Measurements from ENCODE around the gene SCYL1.

SCYL1 gene

GRCh38 chr11:65532388-65533064 lies 7.6 kb downstream of the SCYL1 start:
- no peak for FAIRE-seq

GRCh38 chr11:65535102-65535501 lies 10.2 kb downstream of the SCYL1 start:
- no peak for FAIRE-seq
- no peak for DNase-seq (ENCODE audit: low spot score)

More at GRCh38 chr11:65532388-65533064, 7.6 kb downstream of the SCYL1 start:
- no peak for DNase-seq (ENCODE audit: low spot score)

DNA sequence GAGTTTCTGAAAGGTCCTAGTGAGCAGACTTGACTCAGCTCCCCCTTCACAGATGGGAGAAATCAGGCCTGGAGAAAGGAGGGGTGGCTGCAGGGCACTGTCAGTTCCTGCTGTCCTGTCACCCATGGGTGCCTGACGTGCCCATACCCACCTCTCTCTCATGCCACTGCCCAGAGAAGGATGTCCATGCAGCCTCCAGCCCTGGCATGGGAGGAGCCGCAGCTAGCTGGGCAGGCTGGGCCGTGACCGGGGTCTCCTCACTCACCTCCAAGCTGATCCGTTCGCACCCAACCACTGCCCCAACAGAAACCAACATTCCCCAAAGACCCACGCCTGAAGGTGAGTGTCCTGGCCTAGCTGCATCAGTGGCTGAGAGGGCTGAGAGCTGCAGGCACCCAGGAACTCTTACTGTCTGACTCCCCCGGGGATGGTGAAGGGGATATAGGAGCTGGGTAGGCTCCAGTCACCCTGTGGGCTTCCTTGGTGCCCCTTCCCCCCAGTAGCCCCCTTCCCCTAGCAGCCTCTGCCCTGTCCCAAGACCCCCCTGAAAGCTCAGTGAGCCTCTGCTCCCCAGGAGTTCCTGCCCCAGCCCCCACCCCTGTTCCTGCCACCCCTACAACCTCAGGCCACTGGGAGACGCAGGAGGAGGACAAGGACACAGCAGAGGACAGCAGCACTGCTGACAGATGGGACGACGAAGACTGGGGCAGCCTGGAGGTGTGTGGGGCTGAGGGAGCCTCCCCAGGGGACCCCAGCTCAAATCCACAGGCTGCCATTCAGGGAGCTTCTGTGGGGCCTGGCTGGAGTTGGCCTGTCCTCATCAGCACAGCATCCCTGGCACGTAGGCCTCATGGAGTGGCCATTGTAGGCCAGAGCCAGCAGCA lies 11.8 kb downstream of the SCYL1 start:
- FAIRE-seq (no peak), DNase-seq (ENCODE audit: low spot score) (no peak)

GRCh38 chr11:65537296-65537597 lies 12.4 kb downstream of the SCYL1 start:
- no peak for FAIRE-seq
- DNase-seq (ENCODE audit: low spot score), result no peak

DNA sequence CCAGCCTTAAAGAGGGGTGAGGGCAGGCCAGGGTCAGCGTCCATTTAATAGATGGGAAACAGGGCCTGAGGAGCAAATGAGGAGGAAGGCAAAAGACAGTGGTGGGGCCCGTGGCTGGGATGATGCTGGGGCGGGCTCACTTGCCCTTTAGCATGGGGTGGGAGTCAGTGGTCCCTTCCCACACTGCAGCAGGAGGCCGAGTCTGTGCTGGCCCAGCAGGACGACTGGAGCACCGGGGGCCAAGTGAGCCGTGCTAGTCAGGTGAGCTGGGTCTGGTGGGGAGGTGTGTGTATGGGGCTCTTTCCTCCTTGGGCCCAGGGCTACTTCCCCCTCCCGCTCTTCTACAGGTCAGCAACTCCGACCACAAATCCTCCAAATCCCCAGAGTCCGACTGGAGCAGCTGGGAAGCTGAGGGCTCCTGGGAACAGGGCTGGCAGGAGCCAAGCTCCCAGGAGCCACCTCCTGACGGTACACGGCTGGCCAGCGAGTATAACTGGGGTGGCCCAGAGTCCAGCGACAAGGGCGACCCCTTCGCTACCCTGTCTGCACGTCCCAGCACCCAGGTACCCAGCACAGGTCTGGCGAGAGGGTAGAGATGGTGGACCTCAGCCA lies 12.8 kb downstream of the SCYL1 start:
- DNase-seq (ENCODE audit: low spot score) (no peak), FAIRE-seq (no peak)

DNA sequence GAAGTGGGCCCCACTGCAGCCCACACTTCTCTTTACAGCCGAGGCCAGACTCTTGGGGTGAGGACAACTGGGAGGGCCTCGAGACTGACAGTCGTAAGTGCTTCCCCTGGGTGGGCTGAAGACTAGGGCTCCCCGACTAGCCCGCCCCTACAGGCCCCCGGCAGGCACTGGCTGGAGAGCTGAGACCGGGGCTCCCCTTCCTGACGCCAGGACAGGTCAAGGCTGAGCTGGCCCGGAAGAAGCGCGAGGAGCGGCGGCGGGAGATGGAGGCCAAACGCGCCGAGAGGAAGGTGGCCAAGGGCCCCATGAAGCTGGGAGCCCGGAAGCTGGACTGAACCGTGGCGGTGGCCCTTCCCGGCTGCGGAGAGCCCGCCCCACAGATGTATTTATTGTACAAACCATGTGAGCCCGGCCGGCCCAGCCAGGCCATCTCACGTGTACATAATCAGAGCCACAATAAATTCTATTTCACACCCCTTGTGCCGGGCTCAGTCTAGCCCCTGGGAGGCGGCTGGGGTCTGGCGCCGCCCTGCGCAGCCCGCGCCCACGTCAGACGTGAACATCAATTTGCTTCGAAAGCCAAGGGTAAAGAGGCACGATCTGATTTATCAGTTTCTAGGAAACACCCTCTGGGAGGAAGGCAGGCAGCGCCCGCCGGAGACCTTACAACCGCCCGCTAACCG lies 13.5 kb downstream of the SCYL1 start:
- no peak for DNase-seq (ENCODE audit: low spot score)
- no peak for FAIRE-seq

DNA sequence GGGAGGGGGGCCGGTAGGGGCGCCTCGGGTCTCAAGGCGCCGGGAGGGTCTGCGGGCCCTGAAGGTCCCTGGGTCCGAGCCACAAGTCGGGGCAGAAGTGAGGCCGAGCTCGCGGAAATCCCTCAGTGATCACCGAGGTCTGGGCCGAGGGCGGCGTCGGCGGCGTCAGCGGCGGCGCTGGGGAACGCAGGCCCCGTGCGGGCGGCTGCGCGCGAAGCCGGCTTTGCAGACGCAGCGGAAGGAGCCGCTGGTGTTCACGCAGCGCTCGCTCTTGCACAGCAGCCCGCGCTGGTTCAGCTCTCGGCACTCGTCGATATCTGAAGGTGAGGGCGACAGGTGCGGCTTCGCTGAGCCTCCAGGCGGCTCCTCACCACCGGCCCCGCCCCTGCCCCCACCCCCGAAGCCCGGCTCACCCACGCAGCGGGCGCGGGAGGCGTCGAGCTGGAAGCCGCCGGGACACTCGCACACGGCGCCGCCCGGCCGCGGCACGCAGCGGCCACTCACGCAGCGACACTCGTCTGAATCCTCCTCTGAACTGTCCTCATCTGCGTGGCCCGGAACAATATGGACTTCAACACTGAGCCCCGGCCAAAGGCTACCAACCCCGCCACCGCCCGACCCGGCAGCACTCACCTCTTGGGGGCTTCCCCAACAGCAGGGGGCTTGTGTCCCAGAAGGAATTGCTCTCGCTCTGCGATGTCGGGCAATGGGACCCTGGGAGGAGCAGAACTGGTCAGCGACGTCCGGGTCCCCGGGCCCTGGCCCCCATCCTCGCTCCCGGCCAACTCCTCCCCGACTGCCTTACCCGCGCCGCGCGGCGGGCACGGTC lies 14.2 kb downstream of the SCYL1 start:
- DNase-seq (ENCODE audit: low spot score) (no peak), FAIRE-seq (no peak)

DNA sequence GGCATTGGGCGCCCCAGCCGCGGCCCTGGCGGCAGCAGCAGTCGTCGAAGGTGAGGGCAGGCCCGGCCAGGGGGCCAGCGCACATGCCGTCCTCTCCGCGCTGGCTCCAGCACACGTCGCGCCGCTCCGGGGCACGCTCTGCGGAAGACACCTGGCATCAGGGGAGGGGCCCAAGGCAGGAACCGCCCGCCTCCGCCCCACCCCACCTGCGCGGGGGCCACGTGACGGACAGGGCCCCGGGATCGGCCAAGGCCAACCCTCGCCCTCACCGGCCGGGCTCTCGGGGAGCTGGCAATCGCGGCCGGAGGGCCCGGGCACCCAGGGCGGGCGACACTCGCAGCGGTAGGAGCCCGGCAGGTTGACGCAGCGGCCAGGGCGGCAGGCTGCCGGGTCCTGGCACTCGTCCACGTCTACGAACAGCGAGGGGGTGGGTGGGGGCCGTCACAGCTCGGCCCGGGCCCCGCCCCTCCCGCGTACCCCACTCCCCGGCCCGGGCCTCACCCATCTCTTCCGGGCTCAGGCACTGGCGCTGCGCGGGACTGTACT lies 14.9 kb downstream of the SCYL1 start:
- DNase-seq (ENCODE audit: low spot score), result no peak
- FAIRE-seq, result no peak

GRCh38 chr11:65540290-65541092 lies 15.6 kb downstream of the SCYL1 start:
- DNase-seq (ENCODE audit: low spot score) (peak; percentile 74), FAIRE-seq (no peak)

DNA sequence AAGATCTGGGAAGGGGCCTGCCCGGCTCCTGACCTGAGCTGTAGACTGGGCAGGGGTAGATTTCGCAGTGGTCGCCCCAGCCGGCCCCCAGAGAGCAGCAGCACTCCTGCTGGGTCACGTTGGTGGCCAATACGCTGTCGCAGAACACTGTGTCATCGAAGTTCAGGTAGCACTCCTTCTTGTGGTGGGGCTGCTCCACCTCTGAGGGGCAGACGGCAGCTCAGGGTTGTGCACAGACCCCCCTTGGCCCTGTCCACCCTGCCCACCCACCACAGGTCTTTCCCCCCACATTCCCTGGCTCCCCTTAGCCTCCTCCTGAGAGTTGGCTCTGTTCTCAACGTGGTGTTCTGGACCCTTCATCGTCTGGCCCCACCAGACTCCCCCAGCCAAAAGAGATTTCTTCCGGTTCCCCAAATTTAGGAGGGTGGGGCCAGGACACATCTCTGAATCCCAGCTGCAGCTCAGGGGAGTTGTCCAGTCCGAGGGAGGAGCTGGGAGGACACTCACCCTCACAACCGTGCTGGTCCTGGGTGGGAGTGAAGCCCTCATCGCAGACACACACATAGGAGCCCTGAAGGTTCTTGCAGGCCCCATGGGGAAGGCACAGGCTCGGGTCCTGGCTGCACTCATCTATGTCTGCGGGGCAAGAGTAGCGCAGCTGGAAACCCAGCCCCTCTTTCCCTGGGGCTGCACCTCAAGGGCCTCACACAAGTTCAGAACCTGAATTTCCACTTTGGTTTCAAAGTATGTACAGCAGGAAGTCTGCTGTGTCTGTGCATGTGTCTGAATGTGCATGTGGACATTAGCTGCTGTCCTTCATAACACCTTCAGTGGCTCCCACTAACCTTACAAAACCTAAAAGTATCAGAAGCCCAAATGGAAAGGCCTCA lies 16.5 kb downstream of the SCYL1 start:
- DNase-seq (ENCODE audit: low spot score), result no peak
- FAIRE-seq, result no peak

DNA sequence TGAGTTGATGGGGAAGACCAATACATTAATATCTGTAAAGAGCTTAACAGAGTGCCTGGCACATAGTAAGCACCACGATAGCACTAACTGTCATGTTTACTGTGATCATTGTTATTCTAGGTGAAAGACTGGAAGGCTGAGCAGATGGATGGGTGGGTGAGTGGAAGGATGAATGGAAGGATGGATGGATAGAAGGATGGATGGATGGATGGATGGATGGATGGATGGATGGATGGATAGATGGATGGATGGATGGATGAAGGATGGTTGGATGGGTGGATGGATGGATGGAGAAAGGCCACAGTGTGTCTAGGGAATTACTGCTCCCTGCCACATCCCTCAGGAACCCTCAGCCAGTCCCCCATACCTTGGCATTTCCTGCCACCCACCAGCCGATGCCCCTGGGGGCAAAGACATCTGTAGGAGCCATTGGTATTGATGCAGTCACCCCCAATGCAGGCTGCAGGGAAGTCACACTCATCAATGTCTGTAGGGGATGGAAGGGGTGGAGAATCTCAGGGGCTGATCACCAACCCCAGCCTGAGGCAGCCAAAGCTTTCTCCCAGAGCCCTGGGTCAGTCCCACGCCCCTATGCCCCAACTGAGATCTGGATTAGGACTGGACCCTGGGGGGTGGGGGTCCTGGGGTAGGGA lies 18.0 kb downstream of the SCYL1 start:
- no peak for DNase-seq (ENCODE audit: low spot score)
- FAIRE-seq, result no peak

DNA sequence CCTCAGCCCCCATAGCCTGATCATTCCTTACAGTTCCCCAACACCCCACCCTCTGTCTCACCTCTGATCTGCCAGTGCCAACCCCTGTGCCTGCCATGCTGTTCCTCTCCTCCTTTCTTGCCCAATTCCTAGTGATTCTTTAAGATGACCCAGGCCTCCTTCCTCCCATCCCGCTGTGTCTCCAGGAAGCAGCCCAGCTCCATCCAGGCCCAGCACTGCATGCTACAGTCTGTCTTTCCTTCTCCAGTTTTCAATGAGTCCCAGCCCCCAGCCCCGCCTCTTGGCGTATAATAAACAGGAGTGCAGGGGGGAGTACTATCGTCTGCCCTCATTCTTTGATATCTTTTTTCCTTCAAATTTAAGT lies 21.0 kb downstream of the SCYL1 start:
- FAIRE-seq (no peak), DNase-seq (ENCODE audit: low spot score) (no peak)

DNA sequence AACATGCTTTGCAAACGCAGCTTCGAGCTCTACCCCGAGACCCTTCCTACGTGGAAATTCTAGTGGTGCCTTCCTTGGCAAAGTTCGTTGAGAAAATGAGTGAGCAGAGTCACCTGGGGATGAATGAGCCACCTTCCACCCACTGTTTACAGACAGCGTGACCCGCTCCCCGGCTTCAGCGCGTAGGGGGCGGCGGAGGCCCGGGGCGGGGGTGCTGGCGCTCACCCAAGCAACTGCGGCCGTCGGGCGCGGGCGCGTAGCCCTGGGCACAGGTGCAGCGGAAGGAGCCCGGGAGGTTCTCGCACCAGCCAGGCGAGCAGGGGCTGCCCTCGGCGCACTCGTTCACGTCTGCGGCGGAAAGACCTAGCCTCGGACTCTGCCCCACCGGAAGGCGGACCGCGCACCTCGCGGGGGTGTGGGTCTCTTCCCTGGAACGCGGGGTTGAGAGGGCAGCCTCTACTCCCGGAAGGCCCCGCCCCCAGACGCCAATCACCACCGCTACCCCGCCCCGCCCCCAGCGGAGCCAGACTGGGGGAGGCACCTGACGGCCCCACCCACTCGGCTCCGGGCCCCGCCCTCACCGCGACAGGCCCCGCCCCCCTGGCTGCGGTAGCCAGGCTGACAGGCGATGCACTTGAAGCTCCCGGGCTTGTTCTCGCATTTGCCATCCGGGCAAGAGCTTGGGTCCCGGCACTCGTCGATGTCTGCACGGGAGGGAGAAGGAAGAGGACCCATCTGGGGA lies 21.5 kb downstream of the SCYL1 start:
- no peak for DNase-seq (ENCODE audit: low spot score)
- no peak for FAIRE-seq

DNA sequence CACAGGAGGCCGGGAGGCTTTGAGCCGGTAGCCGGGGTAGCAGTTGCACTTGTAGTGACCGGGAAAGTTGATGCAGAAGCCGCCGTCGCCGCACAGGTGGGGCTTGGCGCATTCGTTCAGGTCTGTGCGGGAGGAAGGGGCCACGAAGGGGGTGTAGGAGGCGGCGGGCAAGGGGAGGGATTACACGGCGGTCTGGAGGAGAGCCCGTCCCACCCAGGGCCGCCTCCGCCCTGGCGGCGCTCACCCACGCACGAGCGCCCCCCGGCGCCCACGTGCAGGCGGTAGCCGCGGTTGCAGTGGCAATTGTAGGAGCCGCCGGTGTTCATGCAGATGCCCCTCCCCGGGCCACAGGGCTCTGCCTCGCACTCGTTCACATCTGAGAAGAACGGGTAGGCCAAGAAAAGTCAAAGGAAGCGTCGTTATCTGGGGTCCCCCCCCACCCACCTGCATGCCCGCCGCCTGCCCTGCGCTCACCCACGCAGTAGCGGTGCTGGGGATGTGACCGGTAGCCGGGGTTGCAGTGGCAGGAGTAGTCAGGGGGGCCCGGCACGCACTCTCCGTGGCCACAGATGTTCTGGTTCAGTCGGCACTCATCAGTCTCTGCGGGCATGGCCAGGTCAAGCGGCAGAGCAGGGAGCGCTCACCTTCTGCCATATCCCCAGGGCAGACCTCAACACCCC lies 22.7 kb downstream of the SCYL1 start:
- FAIRE-seq, result no peak

DNA sequence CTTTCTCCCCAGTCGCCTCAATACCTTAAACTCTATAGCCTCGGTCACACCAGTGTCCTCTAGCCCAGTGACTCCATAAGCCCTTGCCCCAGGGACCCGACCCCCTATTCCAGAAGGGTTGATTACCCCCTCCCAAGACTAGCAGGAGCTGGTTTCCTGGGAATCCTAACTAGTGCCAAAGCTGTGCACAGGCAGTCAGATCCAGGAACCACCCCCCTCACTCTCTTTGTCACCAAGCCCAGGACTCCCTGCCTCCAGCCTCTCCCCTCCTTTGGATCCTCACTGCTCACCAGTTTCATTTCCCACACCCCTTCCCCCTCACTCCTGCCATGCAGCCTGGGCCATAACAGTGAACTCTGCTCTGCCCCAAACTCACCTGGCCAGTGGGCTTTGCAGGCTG lies 23.5 kb downstream of the SCYL1 start:
- FAIRE-seq (no peak), DNase-seq (ENCODE audit: low spot score) (no peak)

More for the DNA sequence above, 22.7 kb downstream of the SCYL1 start:
- no peak for DNase-seq (ENCODE audit: low spot score)

GRCh38 chr11:65549096-65549495 lies 24.2 kb downstream of the SCYL1 start:
- FAIRE-seq, result no peak
- peak; percentile 48 for DNase-seq (ENCODE audit: low spot score)
